GM18517 (cell line): Measurements from ENCODE around the gene PHYHIPL.
"Not testable (repeated sequence)": the region's sequence is repeated elsewhere in the genome, so short reads cannot be mapped to it uniquely, and the experiment has no call there.

Experiments used
- ATAC-seq: cut with Tn5 transposase; IDR thresholded peaks from one replicate; pipeline ENCODE4 v1.9.1; 2021; ENCODE audit warnings: mild to moderate bottlenecking, moderate library complexity; ENCODE audit not compliant: unreplicated experiment

The PHYHIPL gene

GRCh38 chr10:59190332-59190731 lies 13.9 kb downstream of the PHYHIPL start:
- no peak for ATAC-seq

DNA sequence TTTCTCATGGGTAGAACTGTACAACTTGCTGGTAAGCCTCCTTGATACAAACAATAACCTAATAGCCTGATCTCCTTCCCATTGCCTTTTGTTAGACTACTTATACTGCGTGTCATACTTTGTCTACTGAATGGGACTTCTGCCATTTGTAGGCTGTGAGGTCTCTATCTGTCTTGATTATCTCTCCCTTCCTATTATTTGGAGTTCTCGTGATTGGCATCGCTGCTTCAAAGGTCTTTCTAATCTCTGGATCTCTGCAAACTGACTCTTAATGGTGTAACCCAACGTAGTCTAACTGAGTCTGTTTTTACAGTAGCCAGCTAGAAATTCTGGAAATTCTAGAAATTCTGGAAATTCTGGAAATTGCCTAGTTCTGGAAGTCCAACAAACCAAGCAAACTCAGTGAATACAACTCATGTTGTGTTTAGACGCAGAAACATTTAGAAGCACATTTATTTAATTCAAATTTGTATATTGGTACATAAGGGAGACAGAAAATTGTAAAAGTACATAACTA lies 29.8 kb downstream of the PHYHIPL start:
- ATAC-seq, result no peak

GRCh38 chr10:59212301-59212798 lies 35.9 kb downstream of the PHYHIPL start:
- ATAC-seq, result no peak

DNA sequence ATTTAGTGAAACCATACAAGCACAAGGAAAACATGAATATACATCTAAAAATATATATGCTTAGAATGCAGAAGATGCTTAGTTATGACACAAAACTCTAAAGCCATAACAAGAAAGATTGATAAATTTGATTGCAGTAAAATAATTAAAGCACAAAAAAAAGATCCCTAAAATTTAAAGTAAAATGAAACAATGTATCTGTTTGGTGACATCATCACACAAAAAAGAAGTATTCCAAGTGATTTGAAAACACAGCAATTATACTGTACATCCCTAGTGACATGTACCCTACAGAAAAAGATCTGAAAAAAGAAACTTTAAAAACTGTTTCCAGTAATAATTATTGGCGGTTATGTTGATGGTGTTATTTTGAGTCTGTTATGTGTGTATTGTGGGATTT lies 37.7 kb downstream of the PHYHIPL start:
- ATAC-seq, result no peak

DNA sequence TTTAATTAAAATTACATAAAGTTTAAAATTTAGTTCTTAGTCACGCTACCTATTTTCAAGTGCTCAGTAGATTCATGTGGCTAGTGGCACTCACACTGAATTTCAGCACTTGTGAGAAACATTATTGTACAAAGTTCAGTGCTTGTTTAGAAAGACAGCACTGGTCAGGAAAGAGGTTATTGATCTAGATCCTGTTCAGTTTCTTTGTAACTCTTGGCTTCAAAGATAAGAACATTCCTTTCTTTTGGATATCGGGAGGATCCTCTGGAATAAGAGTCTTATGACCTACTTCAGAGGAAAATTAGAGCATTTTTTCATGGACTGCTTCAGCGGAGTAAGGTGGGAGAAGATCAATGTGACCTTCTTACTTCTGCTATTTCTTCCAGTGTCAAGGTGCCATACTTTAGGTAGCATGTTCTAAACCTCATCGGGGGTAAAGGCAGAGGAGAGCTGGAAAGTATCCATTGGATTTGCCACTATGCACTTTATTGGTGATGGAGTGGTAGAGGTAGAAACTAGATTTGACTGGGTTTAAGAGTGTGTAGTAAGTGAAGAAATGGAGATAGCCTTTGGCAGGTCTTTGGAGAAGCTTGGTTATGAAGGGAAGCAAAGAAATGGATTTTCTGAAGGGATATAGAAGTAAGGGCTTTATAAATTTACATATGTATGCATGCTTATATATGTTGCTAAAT lies 39.9 kb downstream of the PHYHIPL start:
- ATAC-seq, result no peak

- no peak for ATAC-seq
Measured at GRCh38 chr10:59222788-59223187, 46.3 kb downstream of the PHYHIPL start.

GRCh38 chr10:59223597-59223996 lies 47.2 kb downstream of the PHYHIPL start:
- not testable (repeated sequence) for ATAC-seq

- ATAC-seq, result no peak
Measured at GRCh38 chr10:59225211-59225610, 48.8 kb downstream of the PHYHIPL start.

DNA sequence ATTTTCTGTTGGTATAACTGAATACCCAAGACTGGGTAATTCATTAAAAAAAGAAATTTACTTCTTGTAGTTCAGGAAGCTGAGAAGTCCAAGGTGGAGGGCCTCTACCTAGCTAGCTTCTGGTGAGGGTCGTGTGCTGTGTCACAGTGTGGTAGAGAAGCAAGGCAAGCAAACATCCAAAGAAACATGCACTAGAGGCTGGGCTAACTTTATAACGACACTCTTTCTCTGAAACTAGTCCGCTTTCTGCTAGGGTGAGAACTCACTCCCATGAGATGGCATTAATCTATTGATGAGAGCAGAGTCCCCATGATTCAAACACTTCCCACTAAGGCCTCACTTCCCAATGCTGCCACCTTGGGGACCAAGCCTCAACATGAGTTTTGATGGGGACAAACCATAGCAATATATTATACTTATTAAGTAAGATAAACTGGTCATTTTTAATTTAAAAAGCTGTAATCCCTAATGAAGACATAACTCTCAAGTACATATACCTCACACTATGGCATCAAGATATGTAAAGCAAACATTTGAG lies 50.8 kb downstream of the PHYHIPL start:
- ATAC-seq, result no peak

- no peak for ATAC-seq
Measured at GRCh38 chr10:59229441-59229840, 53.0 kb downstream of the PHYHIPL start.

- no peak for ATAC-seq
Measured at GRCh38 chr10:59234194-59234593, 57.8 kb downstream of the PHYHIPL start.

- ATAC-seq, result no peak
Measured at GRCh38 chr10:59234816-59235429, 58.5 kb downstream of the PHYHIPL start.

DNA sequence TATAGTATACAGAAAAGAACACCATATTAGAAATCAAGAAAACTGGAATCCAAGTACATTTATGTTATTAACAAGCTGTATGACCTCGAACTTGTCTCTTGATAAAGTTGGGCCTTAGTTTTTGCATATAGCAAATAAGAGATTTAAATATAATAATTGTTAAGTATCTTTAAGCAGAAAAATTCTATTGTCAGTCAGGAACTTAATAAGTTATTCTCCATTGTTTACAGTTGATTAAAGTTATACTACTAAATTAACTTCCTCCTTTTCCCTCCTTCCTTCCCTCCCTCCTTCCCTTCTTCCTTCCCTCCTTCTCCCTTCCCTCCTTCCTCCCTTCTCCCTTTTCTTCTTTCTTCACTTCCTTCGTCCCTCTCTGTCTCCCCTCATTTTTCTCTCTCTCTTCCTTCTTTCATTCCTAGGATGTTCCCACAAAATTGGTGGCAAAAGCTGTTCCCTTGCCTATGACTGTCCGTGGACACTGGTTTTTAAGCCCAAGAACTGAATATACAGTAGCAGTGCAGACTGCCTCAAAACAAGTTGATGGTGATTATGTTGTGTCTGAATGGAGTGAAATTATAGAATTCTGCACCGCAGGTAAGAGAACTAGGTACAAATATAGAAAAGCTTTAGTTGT lies 59.7 kb downstream of the PHYHIPL start:
- ATAC-seq, result no peak

- ATAC-seq, result no peak
Measured at GRCh38 chr10:59237775-59238174, 61.3 kb downstream of the PHYHIPL start.

DNA sequence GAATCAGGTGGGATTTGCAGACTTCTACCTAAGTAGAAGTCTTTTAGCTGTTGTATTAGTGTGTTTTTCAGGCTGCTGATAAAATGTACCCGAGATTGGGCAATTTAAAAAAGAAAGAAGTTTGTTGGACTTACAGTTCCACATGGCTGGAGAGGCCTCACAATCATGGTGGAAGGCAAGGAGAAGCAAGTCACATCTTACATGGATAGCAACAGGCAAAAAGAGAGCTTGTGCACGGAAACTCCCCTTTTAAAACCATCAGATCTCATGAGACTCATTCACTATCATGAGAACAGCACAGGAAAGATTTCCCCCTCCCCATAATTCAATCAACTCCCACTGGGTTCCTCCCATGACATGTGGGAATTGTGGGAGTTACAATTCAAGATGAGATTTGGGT lies 62.7 kb downstream of the PHYHIPL start:
- not testable (repeated sequence) for ATAC-seq

DNA sequence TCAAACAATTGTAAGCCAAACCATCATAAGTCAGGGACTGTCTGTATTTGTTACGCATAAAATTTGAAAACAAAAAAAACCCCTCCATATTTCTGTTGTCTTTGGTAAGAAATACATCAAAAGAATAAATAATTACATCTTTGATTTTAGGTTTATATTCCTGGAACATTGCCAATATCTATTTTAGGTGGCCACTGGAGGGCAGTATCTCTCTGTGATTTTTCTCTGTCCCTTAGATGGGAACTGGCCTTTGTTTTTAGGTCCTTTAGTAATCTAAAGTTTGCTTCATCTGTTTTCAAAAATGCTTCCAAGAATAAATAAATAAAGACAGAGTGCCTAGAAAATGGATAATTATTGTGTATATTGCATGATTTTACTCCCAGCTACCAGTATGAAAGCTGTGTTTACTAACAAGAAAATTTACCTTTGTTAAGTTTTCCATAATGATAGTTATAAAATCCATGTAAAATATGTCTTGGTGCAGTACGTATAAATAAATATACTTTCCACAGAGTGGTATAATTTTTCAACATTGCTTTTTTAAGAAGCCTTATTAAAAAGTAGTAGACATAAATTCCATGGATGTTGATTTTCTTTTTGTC lies 64.2 kb downstream of the PHYHIPL start:
- ATAC-seq, result no peak

DNA sequence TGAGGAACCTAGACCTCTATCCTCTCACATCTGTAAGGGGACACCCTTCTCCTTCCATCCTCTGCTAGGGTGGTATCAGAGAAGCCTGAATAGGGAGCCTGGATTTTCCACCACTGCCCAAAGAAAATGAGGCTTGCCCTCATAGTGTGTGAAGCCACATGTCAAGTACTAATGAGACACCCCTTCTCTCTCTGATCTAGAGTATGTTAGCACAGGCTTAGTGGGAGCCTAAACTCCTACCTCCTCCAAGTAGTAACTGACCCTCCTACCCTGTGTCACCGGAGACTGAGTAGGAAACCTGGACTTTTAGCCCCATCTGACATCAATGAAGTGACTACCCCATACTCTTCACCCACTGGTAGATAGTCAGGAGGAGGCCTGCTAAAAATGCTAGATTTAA lies 65.6 kb downstream of the PHYHIPL start:
- no peak for ATAC-seq

GRCh38 chr10:59242991-59243390 lies 66.5 kb downstream of the PHYHIPL start:
- ATAC-seq, result no peak

- ATAC-seq, result no peak
Measured at GRCh38 chr10:59243611-59244195, 67.3 kb downstream of the PHYHIPL start.

GRCh38 chr10:59244871-59245270 lies 68.4 kb downstream of the PHYHIPL start:
- ATAC-seq, result no peak

DNA sequence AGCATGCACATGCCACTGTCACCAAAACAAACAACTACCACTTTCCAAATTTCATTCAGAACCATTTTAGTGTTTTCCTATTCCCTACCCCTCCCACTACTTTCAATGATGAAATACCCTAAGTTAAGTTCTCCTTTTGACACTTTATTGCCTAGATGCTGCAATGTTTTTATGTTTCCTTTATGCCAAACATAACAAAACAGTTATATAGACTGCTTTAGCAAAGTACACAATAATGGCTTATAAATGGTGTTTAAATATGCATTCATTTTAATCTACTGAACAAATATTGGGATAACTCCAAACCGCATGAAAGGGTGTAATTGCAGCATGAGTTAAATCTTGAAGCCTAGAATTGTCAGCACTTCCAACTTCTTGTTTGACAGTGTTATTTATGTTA lies 69.2 kb downstream of the PHYHIPL start:
- no peak for ATAC-seq
